GM12864 (cell line): Measurements from ENCODE around the gene PLCL2.

ENCODE experiments used
- DNase-seq: peaks from one replicate; pipeline ENCODE4 v3.0.0-alpha.2; 2011; ENCODE audit warnings: low read depth
- H3K4me3 ChIP-seq: 2 replicates; pipeline ENCODE4 v1.5.1; 2011; ENCODE audit warnings: mild to moderate bottlenecking, low read depth, low read length, control low read depth
- TF ChIP-seq, protein P1 (sequence below): IDR thresholded peaks from 2 replicates; pipeline ENCODE4 v1.5.1; 2011; ENCODE audit warnings: low read depth, mild to moderate bottlenecking, moderate library complexity, low read length, control low read depth, inconsistent platforms; ENCODE audit errors: missing control alignments

Gene PLCL2

DNA sequence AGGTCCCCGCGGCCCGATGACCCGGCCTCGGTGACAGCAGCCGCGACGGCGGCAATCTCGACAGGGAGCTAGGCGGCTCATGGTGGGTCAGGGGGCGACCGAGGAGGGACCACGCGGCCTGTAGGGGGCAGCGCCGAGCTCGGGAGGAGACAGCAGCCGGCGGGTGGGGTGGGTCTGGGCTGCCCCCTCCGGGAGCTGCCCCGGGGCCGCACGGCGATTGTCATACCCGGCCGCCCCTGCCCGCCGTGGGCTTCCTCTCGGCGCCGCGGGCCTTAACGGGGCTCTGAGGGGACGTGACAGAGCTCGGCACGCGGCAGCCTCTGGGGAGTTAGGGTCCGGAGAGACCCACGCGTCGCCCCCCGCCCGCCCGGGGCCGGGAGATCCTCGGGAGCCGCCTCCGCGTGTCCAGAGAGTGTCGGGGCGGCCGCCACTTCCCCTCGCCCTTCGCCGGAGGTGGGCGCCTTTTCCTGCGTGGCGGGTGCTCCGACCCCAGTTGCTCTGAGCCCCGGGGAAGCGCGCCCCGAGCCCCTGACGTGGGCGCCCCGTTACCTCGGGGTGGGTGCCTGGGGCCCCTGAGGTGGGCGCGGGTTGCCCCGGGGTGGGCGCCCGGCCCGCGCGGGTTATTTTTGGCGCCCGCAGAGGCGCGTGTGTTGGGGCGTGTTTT is 539 bp upstream of the PLCL2 start:
- DNase-seq = no peak
- TF ChIP-seq, protein P1, sequence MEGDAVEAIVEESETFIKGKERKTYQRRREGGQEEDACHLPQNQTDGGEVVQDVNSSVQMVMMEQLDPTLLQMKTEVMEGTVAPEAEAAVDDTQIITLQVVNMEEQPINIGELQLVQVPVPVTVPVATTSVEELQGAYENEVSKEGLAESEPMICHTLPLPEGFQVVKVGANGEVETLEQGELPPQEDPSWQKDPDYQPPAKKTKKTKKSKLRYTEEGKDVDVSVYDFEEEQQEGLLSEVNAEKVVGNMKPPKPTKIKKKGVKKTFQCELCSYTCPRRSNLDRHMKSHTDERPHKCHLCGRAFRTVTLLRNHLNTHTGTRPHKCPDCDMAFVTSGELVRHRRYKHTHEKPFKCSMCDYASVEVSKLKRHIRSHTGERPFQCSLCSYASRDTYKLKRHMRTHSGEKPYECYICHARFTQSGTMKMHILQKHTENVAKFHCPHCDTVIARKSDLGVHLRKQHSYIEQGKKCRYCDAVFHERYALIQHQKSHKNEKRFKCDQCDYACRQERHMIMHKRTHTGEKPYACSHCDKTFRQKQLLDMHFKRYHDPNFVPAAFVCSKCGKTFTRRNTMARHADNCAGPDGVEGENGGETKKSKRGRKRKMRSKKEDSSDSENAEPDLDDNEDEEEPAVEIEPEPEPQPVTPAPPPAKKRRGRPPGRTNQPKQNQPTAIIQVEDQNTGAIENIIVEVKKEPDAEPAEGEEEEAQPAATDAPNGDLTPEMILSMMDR = peak; percentile 71
- peak overlapping the region; percentile 90 for H3K4me3 ChIP-seq

DNA sequence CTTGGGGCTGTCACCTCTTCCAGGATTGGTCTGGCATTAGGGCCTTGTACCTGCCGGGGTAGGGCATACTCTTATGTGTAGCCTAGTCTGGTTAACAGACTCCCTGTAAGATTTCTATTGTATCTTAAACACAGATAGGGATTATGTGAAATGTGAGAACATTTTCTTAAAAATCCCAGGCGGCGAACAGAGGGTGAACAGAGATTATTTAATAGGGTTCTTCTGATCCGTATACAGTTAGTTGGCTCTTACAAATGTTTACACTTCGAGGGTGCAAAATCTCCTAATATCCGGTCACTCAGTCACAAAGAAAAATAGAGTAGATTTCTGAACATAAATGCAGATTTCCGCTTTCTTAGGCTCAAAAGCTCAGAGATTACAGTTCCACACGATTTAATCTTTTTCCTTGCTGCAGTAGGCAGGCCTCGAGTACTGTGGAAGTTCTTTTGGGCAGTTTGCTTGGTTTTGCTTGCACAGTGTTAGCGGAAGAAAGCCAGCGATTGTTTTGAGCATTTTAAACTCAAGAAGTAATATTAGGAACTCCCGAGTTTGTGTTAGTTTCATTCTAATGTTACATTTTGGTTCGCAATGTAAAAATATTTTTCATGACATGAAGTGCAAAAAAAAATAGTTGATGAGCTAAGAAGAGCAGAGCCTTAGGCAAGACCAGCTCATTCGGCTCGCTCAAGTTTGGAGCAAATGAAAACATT is 993 bp downstream of the PLCL2 start:
- peak overlapping the region; percentile 90 for H3K4me3 ChIP-seq
- no peak for DNase-seq
- TF ChIP-seq, protein P1 = no peak

DNA sequence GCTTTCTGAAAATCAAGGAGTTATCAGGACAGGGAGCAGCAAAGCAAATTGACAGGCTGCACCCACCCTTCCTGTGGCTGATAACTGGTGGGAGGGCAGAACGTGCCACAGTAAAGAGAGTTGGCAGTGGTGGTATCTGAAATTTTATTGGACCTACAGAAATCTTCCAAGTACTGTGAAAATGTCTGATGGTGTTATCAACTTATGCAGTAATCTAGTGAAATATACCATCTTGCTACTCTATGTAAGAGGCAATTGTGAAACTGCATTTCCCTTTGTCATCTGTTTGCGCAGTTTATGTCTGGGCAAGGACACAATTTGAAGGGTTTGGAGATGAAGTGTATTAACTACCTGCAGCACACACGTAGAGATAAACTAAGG is 1.5 kb downstream of the PLCL2 start:
- TF ChIP-seq, protein P1 = no peak
- DNase-seq = no peak
- H3K4me3 ChIP-seq = peak overlapping the region; percentile 90

DNA sequence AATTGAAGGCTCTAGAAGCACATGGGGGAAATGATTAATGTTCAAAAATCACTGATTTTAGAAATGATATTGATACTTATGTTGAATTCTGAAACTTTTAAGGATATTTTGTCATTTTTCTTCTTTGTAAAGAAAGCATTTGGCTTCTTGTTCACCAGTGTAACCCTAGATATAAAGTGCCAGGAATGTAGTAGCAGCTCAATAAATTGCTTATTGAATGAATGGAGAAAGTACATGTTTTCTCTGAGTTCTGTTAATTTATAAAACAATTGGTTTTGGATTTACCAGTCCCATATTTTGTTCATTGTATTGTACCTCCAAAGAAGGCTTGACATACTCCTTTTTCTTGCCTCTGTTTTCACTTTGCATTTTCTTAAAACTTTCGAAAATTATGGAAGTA is 2.4 kb downstream of the PLCL2 start:
- TF ChIP-seq, protein P1 = no peak
- H3K4me3 ChIP-seq = no peak overlapping the region; the same call in 1 of the 2 replicates
- DNase-seq = no peak

DNA sequence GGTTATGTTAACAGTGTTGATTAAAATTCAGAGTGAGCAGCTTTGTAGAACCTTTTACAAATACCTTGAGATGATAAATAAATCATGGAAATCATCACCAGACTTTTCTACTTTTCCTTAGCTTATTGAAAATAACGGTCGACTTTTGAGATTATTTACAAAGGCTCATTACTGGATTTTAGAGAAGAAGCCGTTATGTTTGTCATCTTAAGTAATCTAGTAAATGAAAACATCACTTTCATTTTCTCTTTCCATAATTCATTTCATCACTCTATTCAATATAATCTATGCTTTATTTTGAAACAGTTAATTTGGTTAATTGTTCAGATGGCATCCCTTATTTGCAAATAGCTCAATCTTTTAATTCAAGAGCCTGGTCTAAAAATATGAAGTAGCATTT is 3.6 kb downstream of the PLCL2 start:
- TF ChIP-seq, protein P1 = no peak
- no peak for DNase-seq

DNA sequence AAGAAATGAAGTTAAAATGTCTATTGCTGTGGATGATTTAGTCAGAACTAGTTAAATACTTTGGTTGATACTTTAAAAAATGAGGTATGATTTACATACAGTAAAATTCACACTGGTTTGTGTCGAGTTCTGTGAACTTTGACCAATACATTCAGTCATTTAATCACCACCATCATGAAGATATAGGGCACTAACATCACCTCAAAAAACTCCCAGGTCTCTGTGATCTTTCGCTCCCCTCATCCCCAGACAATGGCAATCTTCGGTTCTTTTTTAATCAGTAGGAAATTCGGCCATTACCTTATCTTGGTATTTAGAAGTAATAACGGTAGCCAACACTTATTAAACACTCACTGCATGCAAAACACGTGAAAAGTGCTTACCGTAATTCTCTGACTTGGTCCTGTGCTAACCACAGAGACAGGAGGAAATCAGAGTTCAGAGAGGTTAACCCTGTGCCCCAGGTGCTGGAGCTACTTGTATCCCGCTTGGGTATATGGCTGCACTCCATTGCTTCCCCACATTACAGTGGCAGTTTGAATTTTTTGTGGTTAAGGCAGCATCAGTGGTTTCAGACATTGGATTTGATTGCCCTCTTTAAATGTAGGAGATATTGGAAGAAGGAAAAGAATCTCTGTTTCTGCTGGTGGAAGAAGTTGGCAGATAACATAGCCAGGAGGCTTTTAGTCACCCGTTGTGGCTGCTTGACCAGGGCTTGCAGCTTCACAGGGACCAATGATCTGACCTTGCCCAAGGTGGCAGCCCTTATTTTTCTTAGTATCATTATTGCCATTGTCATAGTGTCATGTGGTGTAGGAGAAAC is 4.2 kb downstream of the PLCL2 start:
- H3K4me3 ChIP-seq = peak overlapping the region; percentile 29; the same call in 1 of the 2 replicates
- DNase-seq = no peak
- TF ChIP-seq, protein P1 = no peak

More for the DNA sequence above, 3.6 kb downstream of the PLCL2 start:
- H3K4me3 ChIP-seq = peak overlapping the region; percentile 53; the same call in 1 of the 2 replicates
